Transverse colon (tissue), 4 donors: ENCODE results near the gene RASSF3. TPM values are rescaled to one million over a fixed set of nuclear protein-coding genes. Genes with fewer than 3 reads are reported as not detected.

Experiments used
- DNase-seq: peaks from one replicate; pipeline ENCODE4 v3.0.0-alpha.2; 2019
- H3K27ac ChIP-seq, 4 donors: fragments of 200-600 bp; sonication (generic); 2 replicates each; pipeline ENCODE4 v1.5.1; 2016 to 2018; ENCODE audit warnings: inconsistent platforms in 4 of 4
- H3K27me3 ChIP-seq: fragments of 200-600 bp; sonication (generic); 2 replicates; pipeline ENCODE4 v1.5.1; 2017; ENCODE audit warnings: inconsistent platforms
- H3K36me3 ChIP-seq, 4 donors: fragments of 200-600 bp; sonication (generic); 2 replicates each; pipeline ENCODE4 v1.5.1; 2017 to 2019; ENCODE audit warnings: inconsistent platforms in 4 of 4
- H3K4me1 ChIP-seq, 4 donors: fragments of 200-600 bp; sonication (generic); 2 replicates each; pipeline ENCODE4 v1.5.1; 2017 to 2020; ENCODE audit warnings: inconsistent platforms in 4 of 4
- H3K4me3 ChIP-seq, 4 donors: fragments of 200-600 bp; sonication (generic); 1 replicate in 1 of 4; 2 replicates in 3 of 4; pipeline versions ENCODE4 v1.5.1 to v1.6.1; 2017 to 2019; ENCODE audit warnings: inconsistent platforms in 4 of 4
- H3K9me3 ChIP-seq, 2 donors: fragments of 200-600 bp; sonication (generic); 2 replicates each; pipeline ENCODE4 v1.5.1; 2017 to 2019; ENCODE audit warnings: inconsistent platforms in 2 of 2
- CTCF ChIP-seq, 5 experiments: fragments of 200-600 bp in 3 of 5; fragments of 450-650 bp in 2 of 5; sonication (generic) in 3 of 5; IDR thresholded peaks; 1 replicate in 2 of 5; 2 replicates in 3 of 5; pipeline ENCODE4 v1.5.1; 2016 to 2017; ENCODE audit warnings: antibody characterized with exemption in 5 of 5, inconsistent platforms in 3 of 5, mild to moderate bottlenecking in 2 of 5, moderate library complexity in 1 of 5
- EP300 ChIP-seq: sonication (generic); formaldehyde crosslinking; IDR thresholded peaks from one replicate; pipeline ENCODE4 v1.6.1; 2017; ENCODE audit warnings: antibody characterized with exemption, low read depth
- POLR2A ChIP-seq: fragments of 450-650 bp; IDR thresholded peaks from one replicate; pipeline ENCODE4 v1.6.1; 2016; ENCODE audit warnings: antibody characterized with exemption, mild to moderate bottlenecking, moderate library complexity
- POLR2AphosphoS5 ChIP-seq, 3 donors: sonication (generic); formaldehyde crosslinking; IDR thresholded peaks; one replicate each; pipeline ENCODE4 v1.6.1; 2016; ENCODE audit warnings: antibody characterized with exemption in 3 of 3
- WGBS, 2 donors: methylation state at CpG; one replicate each; pipeline ENCODE4 v1.1.5; 2018; ENCODE audit warnings: low coverage in 1 of 2; 5-methylcytosine and 5-hydroxymethylcytosine counted together
- in situ Hi-C, 4 donors: fragments of 200-750 bp; cut with MboI; loops; one replicate each; pipeline versions ENCODE4 v1.15.0 to v1.15.1; 2017; ENCODE audit warnings: low sequenced_read_pairs in 3 of 4, low pct_ligation_motif_present in 1 of 4, low pct_unique_long_range_greater_than_20kb in 1 of 4
- intact Hi-C: fragments of 100-400 bp; cut with DNase I; formaldehyde crosslinking; loops from one replicate; pipeline ENCODE4 v1.15.1; 2023; ENCODE audit warnings: low total_unique reads
- total RNA-seq, 4 donors: library from RNA; depleted of rRNA; stranded (reverse); fragments of >200 nt; gene quantifications; one replicate each; pipeline ENCODE4 v1.1.0, GENCODE V29; 2016

RASSF3 gene
- total RNA-seq, 4 donors from 2014 or later: 41.6 to 83.2 (median 62.5) TPM

- intact Hi-C loops (no loop called here), in situ Hi-C loops (no loop called here)
- H3K4me3 ChIP-seq: no peak overlapping the region
- H3K9me3 ChIP-seq: no peaks in the 10 kb centered on the region
- no peaks in the 10 kb centered on the region for H3K36me3 ChIP-seq
- peak overlapping the region in 3 of 4 donors; percentile 72 to 80 (median 77) for H3K27ac ChIP-seq
- H3K4me1 ChIP-seq: peaks cover 27 to 92% (median 59%) of the 10 kb centered on the region in 4 donors
- no peak for DNase-seq
- 35 to 45% methylated on average over 3 of the region's 3 CpGs for WGBS, 2 donors
- no peak for TF ChIP-seq POLR2A
- no peak for TF ChIP-seq EP300
- TF ChIP-seq POLR2AphosphoS5 (IDR thresholded peaks at IDR 0.05): no peak
- no peak for TF ChIP-seq CTCF (IDR thresholded peaks at IDR 0.05)
- H3K27me3 ChIP-seq: no peaks in the 10 kb centered on the region
These were observed 44.8 kb downstream of the RASSF3 start for GRCh38 chr12:64655141-64655540.

GRCh38 chr12:64656429-64656828 lies 46.1 kb downstream of the RASSF3 start:
- intact Hi-C loops: no loop called here
- TF ChIP-seq POLR2AphosphoS5 (IDR thresholded peaks at IDR 0.05): no peak
- no peak for TF ChIP-seq POLR2A
- TF ChIP-seq CTCF (IDR thresholded peaks at IDR 0.05): no peak
- no peak for TF ChIP-seq EP300

GRCh38 chr12:64658892-64659481 lies 48.7 kb downstream of the RASSF3 start:
- Histone ChIP-seq H3K9me3 (no peaks in the 10 kb centered on the region), H3K4me3 (no peak overlapping the region), H3K36me3 (no peaks in the 10 kb centered on the region), H3K27me3 (no peaks in the 10 kb centered on the region), H3K27ac (peak overlapping the region; percentile 24 to 80 (median 74)), H3K4me1 (peaks cover 13 to 69% (median 31%) of the 10 kb centered on the region in 4 donors)
- no peak for TF ChIP-seq EP300
- TF ChIP-seq POLR2AphosphoS5 (IDR thresholded peaks at IDR 0.05): no peak
- no peak for TF ChIP-seq CTCF (IDR thresholded peaks at IDR 0.05)
- no peak for TF ChIP-seq POLR2A
- WGBS, 2 donors: 64 to 82% methylated on average over 3 of the region's 3 CpGs
- DNase-seq: no peak
- in situ Hi-C loops: no loop called here
- intact Hi-C loops: no loop called here

More at GRCh38 chr12:64656429-64656828, 46.1 kb downstream of the RASSF3 start:
- no peaks in the 10 kb centered on the region for H3K27me3 ChIP-seq
- 22 to 37% methylated on average over 1 of the region's 1 CpG for WGBS, 2 donors
- no peak overlapping the region for H3K4me3 ChIP-seq
- in situ Hi-C loops: no loop called here
- no peak for DNase-seq
- no peaks in the 10 kb centered on the region for H3K9me3 ChIP-seq
- H3K27ac ChIP-seq: peak overlapping the region in 3 of 4 donors; percentile 72 to 80 (median 77)
- H3K4me1 ChIP-seq: peaks cover 19 to 88% (median 49%) of the 10 kb centered on the region in 4 donors
- H3K36me3 ChIP-seq: no peaks in the 10 kb centered on the region

- no peak overlapping the region for H3K4me3 ChIP-seq
- no peaks in the 10 kb centered on the region for H3K27me3 ChIP-seq
- H3K27ac ChIP-seq: no peak overlapping the region
- in situ Hi-C loops: no loop called here
- H3K4me1 ChIP-seq: peaks cover 21 to 73% (median 30%) of the 10 kb centered on the region in 4 donors
- no peak for TF ChIP-seq POLR2AphosphoS5 (IDR thresholded peaks at IDR 0.05)
- TF ChIP-seq EP300: no peak
- TF ChIP-seq POLR2A: no peak
- TF ChIP-seq CTCF (IDR thresholded peaks at IDR 0.05): no peak
- H3K9me3 ChIP-seq: no peaks in the 10 kb centered on the region
- WGBS, 2 donors: 77 to 81% methylated on average over 5 to 6 of the region's 6 CpGs
- H3K36me3 ChIP-seq: no peaks in the 10 kb centered on the region
- no peak for DNase-seq
- intact Hi-C loops: no loop called here
These were observed 50.1 kb downstream of the RASSF3 start for GRCh38 chr12:64660237-64661018.
